HCT116 (cell line): ENCODE measurements around the gene HCN2. TPM values are rescaled to one million over a fixed set of nuclear protein-coding genes. Genes with fewer than 3 reads are reported as not detected.

Experiments
- ATAC-seq: fragments of 200-7000 bp; cut with Tn5 transposase; 2 replicates; pipeline ENCODE4 v1.9.1; 2020; ENCODE audit warnings: mild to moderate bottlenecking, moderate library complexity
- BruUV-seq: library from RNA; stranded (reverse); fragments of 400-500 nt; replicated peaks from 2 replicates; lab custom pipeline; 2021; lab: Mats Ljungman, UMichigan
- CTCF ChIA-PET: fragments of 300-600 bp; sonication (Branson Sonifier 250); formaldehyde crosslinking; loops from one replicate; lab custom pipeline; 2021; ENCODE audit warnings: antibody characterized with exemption; lab: Charles Lee
- POLR2A ChIA-PET: fragments of 300-600, 350-600 bp; sonication (Branson Sonifier 250); formaldehyde crosslinking; loops from one replicate; lab custom pipeline; 2021; ENCODE audit warnings: antibody characterized with exemption; lab: Charles Lee
- RAD21 ChIA-PET, 2 experiments: fragments of 300-600 bp; sonication (Branson Sonifier 250); formaldehyde crosslinking; loops; one replicate each; lab custom pipeline; 2023; ENCODE audit warnings: low total read pairs in 2 of 2; ENCODE audit not compliant: uncharacterized antibody in 2 of 2, unreplicated experiment in 2 of 2, low non-redundant PET in 1 of 2; lab: Charles Lee
- DNase-seq: peaks from one replicate; pipeline ENCODE4 v3.0.0-alpha.2; 2010; ENCODE audit warnings: low read depth, low spot score
- H2AFZ ChIP-seq: fragments of 200-600 bp; shearing (Covaris generic), sonication (generic); 2 replicates; pipeline ENCODE4 v1.6.1; 2017; ENCODE audit warnings: low read depth, mixed run types, mixed read lengths, antibody characterized with exemption, low read length; ENCODE audit not compliant: poor library complexity, severe bottlenecking
- H3K27ac ChIP-seq: 2 replicates; pipeline ENCODE4 v1.5.1; 2012; ENCODE audit warnings: low read depth, low read length
- H3K27me3 ChIP-seq: fragments of 200-600 bp; sonication (generic); 2 replicates; pipeline ENCODE4 v1.6.1; 2016; ENCODE audit warnings: mixed run types, low read length, mixed read lengths; ENCODE audit not compliant: insufficient read depth
- H3K36me3 ChIP-seq, 2 experiments: fragments of 200-500 bp in 1 of 2; fragments of 200-600 bp in 1 of 2; sonication (Bioruptor generic) in 1 of 2; sonication (generic) in 1 of 2; 2 replicates each; pipeline versions ENCODE4 v1.5.1 to v1.6.1; 2014 to 2016; ENCODE audit warnings: low read length in 2 of 2, inconsistent platforms in 1 of 2, mixed read lengths in 1 of 2, mixed run types in 1 of 2; ENCODE audit not compliant: insufficient read depth in 2 of 2, control insufficient read depth in 1 of 2
- H3K4me1 ChIP-seq, 2 experiments: fragments of 200-600 bp in 1 of 2; sonication (generic) in 1 of 2; 2 replicates each; pipeline versions ENCODE4 v1.5.1 to v1.6.1; 2012 to 2017; ENCODE audit warnings: low read length in 2 of 2, inconsistent platforms in 1 of 2, mild to moderate bottlenecking in 1 of 2, mixed read lengths in 1 of 2, mixed run types in 1 of 2, moderate library complexity in 1 of 2; ENCODE audit not compliant: insufficient read depth in 2 of 2, control insufficient read depth in 1 of 2
- H3K4me2 ChIP-seq: fragments of 200-600 bp; sonication (generic); 2 replicates; pipeline ENCODE4 v1.6.1; 2017; ENCODE audit warnings: mixed run types, low read length, mixed read lengths
- H3K4me3 ChIP-seq, 2 experiments: fragments of 200-600 bp in 1 of 2; sonication (generic) in 1 of 2; replicated peaks in 1 of 2; 2 replicates each; pipeline ENCODE4 v1.5.1; 2011 to 2016; ENCODE audit warnings: low read length in 2 of 2, control low read depth in 1 of 2, low read depth in 1 of 2, mild to moderate bottlenecking in 1 of 2, mixed read lengths in 1 of 2, mixed run types in 1 of 2
- H3K79me2 ChIP-seq: fragments of 200-600 bp; sonication (generic); 2 replicates; pipeline ENCODE4 v1.6.1; 2017; ENCODE audit warnings: mild to moderate bottlenecking, mixed run types, low read length, moderate library complexity, mixed read lengths; ENCODE audit not compliant: insufficient read depth
- H3K9ac ChIP-seq: fragments of 200-600 bp; sonication (generic); 2 replicates; pipeline ENCODE4 v1.6.1; 2016; ENCODE audit warnings: low read length, mixed read lengths
- H3K9me2 ChIP-seq: fragments of 200-600 bp; sonication (generic), shearing (Covaris generic); 2 replicates; pipeline ENCODE4 v1.6.1; 2017; ENCODE audit warnings: mixed run types, mild to moderate bottlenecking, moderate library complexity; ENCODE audit not compliant: insufficient read depth
- H3K9me3 ChIP-seq, 2 experiments: fragments of 200-500 bp in 1 of 2; fragments of 200-600 bp in 1 of 2; sonication (Bioruptor generic) in 1 of 2; sonication (generic) in 1 of 2; 2 replicates each; pipeline ENCODE4 v1.6.1; 2014 to 2017; ENCODE audit warnings: low read length in 2 of 2, mixed read lengths in 2 of 2, inconsistent platforms in 1 of 2, low read depth in 1 of 2, mild to moderate bottlenecking in 1 of 2, mixed run types in 1 of 2, moderate library complexity in 1 of 2; ENCODE audit not compliant: control insufficient read depth in 1 of 2, insufficient read depth in 1 of 2
- H4K20me1 ChIP-seq: fragments of 200-600 bp; sonication (generic), shearing (Covaris generic); 2 replicates; pipeline ENCODE4 v1.6.1; 2017; ENCODE audit warnings: mixed run types, mild to moderate bottlenecking, moderate library complexity; ENCODE audit not compliant: insufficient read depth
- EGR1 ChIP-seq: IDR thresholded peaks from 2 replicates; pipeline ENCODE4 v1.6.1; 2012; ENCODE audit warnings: low read depth
- ELF1 ChIP-seq: IDR thresholded peaks from 2 replicates; pipeline ENCODE4 v1.6.1; 2012; ENCODE audit warnings: low read depth, borderline replicate concordance
- EZH2phosphoT487 ChIP-seq: fragments of 200-600 bp; IDR thresholded peaks from 2 replicates; pipeline ENCODE4 v1.6.1; 2018; ENCODE audit warnings: antibody characterized with exemption, borderline replicate concordance
- FOSL1 ChIP-seq: IDR thresholded peaks from 2 replicates; pipeline ENCODE4 v1.6.1; 2012; ENCODE audit warnings: low read depth
- SRF ChIP-seq: IDR thresholded peaks from 2 replicates; pipeline ENCODE4 v1.6.1; 2012; ENCODE audit warnings: low read depth
- TCF7L2 ChIP-seq: IDR thresholded peaks from 2 replicates; pipeline ENCODE4 v1.7.0; 2011; ENCODE audit warnings: borderline replicate concordance, inconsistent platforms; ENCODE audit not compliant: insufficient read depth, insufficient read length; ENCODE audit errors: extremely low read depth
- YY1 ChIP-seq: IDR thresholded peaks from 2 replicates; pipeline ENCODE4 v1.6.1; 2011; ENCODE audit warnings: low read length, low read depth, moderate library complexity, mild to moderate bottlenecking; ENCODE audit not compliant: insufficient replicate concordance; ENCODE audit errors: extremely low read depth
- intact Hi-C: fragments of 100-400 bp; cut with micrococcal nuclease; formaldehyde crosslinking; loops from 2 replicates; pipeline ENCODE4 v1.10.0; 2022
- total RNA-seq: library from RNA; stranded (reverse); gene quantifications from one replicate; pipeline ENCODE4 v1.2.1, GENCODE V29; 2021; ENCODE audit not compliant: unreplicated experiment
- TF ChIP-seq, protein P1 (sequence below), 3 experiments: fragments of 200-600 bp in 1 of 3; sonication (generic) in 1 of 3; IDR thresholded peaks in 2 of 3; conservative IDR thresholded peaks in 1 of 3; 2 replicates each; pipeline ENCODE4 v1.5.1; 2012 to 2017; ENCODE audit warnings: low read depth in 2 of 3, low read length in 2 of 3, antibody characterized with exemption in 1 of 3, borderline replicate concordance in 1 of 3, control low read depth in 1 of 3, mild to moderate bottlenecking in 1 of 3, mixed read lengths in 1 of 3, mixed run types in 1 of 3, moderate library complexity in 1 of 3; ENCODE audit not compliant: insufficient read depth in 1 of 3
- TF ChIP-seq, protein P2 (sequence below): IDR thresholded peaks from 2 replicates; pipeline ENCODE4 v1.6.1; 2011; ENCODE audit warnings: mild to moderate bottlenecking, low read length, moderate library complexity; ENCODE audit not compliant: insufficient replicate concordance; ENCODE audit errors: extremely low read depth
- TF ChIP-seq, protein P3 (sequence below): IDR thresholded peaks from 2 replicates; pipeline ENCODE4 v1.6.1; 2012

Gene HCN2
- total RNA-seq, 1 experiment from 2014 or later = 2.4 TPM

DNA sequence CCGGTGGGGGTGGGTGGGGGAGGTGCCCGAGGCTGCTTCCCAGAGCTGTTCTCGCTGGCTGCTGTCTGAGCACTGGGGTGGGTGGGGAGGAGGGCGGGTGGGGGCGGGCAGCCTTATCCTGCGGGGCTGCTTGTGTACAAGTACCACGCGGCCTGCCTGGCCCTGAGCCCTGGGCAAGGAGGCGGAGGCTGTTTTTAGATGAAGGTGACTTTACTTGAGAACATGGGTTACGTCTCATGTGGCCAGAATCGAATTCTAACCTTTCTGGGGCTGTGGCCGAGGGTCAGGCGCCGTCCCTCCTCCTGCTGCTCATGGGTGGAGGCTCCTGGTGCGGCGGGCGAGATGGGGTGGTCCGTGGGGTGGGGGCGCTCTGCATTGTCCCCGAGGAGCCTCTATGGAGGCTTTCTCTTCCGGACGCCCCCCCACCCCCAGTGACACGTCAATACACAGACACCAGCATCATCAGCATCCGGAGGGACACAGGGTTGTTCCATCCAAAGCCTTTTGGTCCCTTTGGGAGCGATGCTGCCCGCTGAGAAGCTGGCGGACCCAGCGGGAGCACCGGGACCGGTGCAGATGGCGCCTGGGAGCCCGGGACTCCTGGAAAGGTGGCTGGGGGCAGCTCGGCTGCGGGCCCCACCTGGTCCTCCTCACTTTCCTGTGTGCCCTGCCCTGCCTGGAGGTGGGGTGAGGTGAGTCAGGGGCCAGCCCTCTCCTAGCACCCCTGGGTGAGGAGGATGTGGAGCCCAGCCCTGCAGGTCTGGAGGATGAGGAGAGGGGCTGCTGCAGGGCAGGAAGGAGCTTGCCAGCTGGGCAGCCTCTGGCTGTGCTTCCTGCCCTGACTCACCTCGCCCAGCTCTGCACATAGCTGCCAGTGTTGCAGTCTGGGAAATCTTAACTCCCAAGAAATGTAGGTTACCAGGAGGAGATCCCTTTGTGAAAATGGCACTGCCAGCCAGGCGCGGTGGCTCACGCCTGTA, 13.9 kb upstream of the HCN2 start:
- intact Hi-C loops = no loop called here
- TF ChIP-seq TCF7L2 = no peak
- TF ChIP-seq SRF = no peak
- TF ChIP-seq YY1 = no peak
- ChIA-PET POLR2A (no interaction called here), CTCF (interaction anchor here (0.7 to 1.6 kb wide), 3 partner anchors 9 to 65 kb away, joined by 3 to 4 read pairs (median 4); no protein-coding TSS in a partner anchor), RAD21 (interaction anchor here in 1 of 2 experiments (0.6 kb wide), 1 partner anchor 128 kb away, joined by 3 read pairs; no protein-coding TSS in a partner anchor)
- Histone ChIP-seq H2AFZ (no peak overlapping the region), H3K4me2 (no peak overlapping the region), H3K27me3 (no peaks in the 10 kb centered on the region), H4K20me1 (peaks cover 6% of the 10 kb centered on the region; the same call in 1 of the 2 replicates), H3K4me3 (no peak overlapping the region), H3K9ac (no peak overlapping the region), H3K9me3 (no peaks in the 10 kb centered on the region), H3K36me3 (peaks cover 9 to 40% of the 10 kb centered on the region in 2 experiments; a peak in 2 of 4 replicates), H3K9me2 (no peaks in the 10 kb centered on the region), H3K4me1 (peaks cover 2 to 28% of the 10 kb centered on the region in 2 experiments; a peak in 3 of 4 replicates), H3K79me2 (peaks cover 82% of the 10 kb centered on the region), H3K27ac (peak overlapping the region; percentile 5; the same call in 1 of the 2 replicates)
- no TSS peak for BruUV-seq
- ATAC-seq (no peak), DNase-seq (no peak)

- H3K4me2 ChIP-seq = no peak overlapping the region
- CTCF ChIA-PET = interaction anchor here (0.7 to 1.6 kb wide), 2 partner anchors 12 to 66 kb away, joined by 3 to 4 read pairs; no protein-coding TSS in a partner anchor
- no peak overlapping the region for H3K9ac ChIP-seq
- no peak overlapping the region for H3K4me3 ChIP-seq
- H2AFZ ChIP-seq = no peak overlapping the region
- POLR2A ChIA-PET = no interaction called here
- H3K36me3 ChIP-seq = peaks cover 13 to 48% of the 10 kb centered on the region in 2 experiments
- no peaks in the 10 kb centered on the region for H3K27me3 ChIP-seq
- no peak for ATAC-seq
- H3K4me1 ChIP-seq = peaks cover 2 to 17% of the 10 kb centered on the region in 2 experiments; a peak in 3 of 4 replicates
- TF ChIP-seq EGR1 = no peak
- TF ChIP-seq, protein P1, sequence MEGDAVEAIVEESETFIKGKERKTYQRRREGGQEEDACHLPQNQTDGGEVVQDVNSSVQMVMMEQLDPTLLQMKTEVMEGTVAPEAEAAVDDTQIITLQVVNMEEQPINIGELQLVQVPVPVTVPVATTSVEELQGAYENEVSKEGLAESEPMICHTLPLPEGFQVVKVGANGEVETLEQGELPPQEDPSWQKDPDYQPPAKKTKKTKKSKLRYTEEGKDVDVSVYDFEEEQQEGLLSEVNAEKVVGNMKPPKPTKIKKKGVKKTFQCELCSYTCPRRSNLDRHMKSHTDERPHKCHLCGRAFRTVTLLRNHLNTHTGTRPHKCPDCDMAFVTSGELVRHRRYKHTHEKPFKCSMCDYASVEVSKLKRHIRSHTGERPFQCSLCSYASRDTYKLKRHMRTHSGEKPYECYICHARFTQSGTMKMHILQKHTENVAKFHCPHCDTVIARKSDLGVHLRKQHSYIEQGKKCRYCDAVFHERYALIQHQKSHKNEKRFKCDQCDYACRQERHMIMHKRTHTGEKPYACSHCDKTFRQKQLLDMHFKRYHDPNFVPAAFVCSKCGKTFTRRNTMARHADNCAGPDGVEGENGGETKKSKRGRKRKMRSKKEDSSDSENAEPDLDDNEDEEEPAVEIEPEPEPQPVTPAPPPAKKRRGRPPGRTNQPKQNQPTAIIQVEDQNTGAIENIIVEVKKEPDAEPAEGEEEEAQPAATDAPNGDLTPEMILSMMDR (IDR thresholded peaks at IDR 0.05 in 2 of 3, conservative IDR thresholded peaks at IDR 0.05 in 1 of 3; ENCODE audit: borderline replicate concordance in 1 of 3, insufficient read depth in 1 of 3, low read depth in 2 of 3, low read length in 2 of 3) = no peak
- no peak for TF ChIP-seq EZH2phosphoT487
- TF ChIP-seq FOSL1 = no peak
- TF ChIP-seq ELF1 = no peak
- TF ChIP-seq, protein P2, sequence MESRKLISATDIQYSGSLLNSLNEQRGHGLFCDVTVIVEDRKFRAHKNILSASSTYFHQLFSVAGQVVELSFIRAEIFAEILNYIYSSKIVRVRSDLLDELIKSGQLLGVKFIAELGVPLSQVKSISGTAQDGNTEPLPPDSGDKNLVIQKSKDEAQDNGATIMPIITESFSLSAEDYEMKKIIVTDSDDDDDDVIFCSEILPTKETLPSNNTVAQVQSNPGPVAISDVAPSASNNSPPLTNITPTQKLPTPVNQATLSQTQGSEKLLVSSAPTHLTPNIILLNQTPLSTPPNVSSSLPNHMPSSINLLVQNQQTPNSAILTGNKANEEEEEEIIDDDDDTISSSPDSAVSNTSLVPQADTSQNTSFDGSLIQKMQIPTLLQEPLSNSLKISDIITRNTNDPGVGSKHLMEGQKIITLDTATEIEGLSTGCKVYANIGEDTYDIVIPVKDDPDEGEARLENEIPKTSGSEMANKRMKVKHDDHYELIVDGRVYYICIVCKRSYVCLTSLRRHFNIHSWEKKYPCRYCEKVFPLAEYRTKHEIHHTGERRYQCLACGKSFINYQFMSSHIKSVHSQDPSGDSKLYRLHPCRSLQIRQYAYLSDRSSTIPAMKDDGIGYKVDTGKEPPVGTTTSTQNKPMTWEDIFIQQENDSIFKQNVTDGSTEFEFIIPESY = no peak
- TF ChIP-seq, protein P3, sequence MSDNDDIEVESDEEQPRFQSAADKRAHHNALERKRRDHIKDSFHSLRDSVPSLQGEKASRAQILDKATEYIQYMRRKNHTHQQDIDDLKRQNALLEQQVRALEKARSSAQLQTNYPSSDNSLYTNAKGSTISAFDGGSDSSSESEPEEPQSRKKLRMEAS = no peak
- intact Hi-C loops = no loop called here
- H4K20me1 ChIP-seq = peaks cover 6% of the 10 kb centered on the region; the same call in 1 of the 2 replicates
- no peaks in the 10 kb centered on the region for H3K9me3 ChIP-seq
- no peaks in the 10 kb centered on the region for H3K9me2 ChIP-seq
- BruUV-seq = no TSS peak
- no peak for DNase-seq
- RAD21 ChIA-PET = interaction anchor here in 1 of 2 experiments (0.6 kb wide), 1 partner anchor 127 kb away, joined by 3 read pairs; no protein-coding TSS in a partner anchor
- peaks cover 86% of the 10 kb centered on the region for H3K79me2 ChIP-seq
- H3K27ac ChIP-seq = peak overlapping the region; percentile 30; the same call in 1 of the 2 replicates
Measured at GRCh38 chr19:576768-577438, 12.8 kb upstream of the HCN2 start.
